HEK293 (cell line): ENCODE measurements around the gene SFSWAP.

ENCODE experiments used
- ATF2 ChIP-seq: fragments of 450-650 bp; formaldehyde crosslinking; IDR thresholded peaks from 2 replicates; pipeline ENCODE4 v1.5.1; 2016; ENCODE audit warnings: missing biosample characterization, missing genetic modification characterization, low read depth
- ELK4 ChIP-seq: IDR thresholded peaks from 2 replicates; pipeline ENCODE4 v1.6.1; 2011; ENCODE audit warnings: mild to moderate bottlenecking, low read depth, low read length, borderline replicate concordance
- HOXC10 ChIP-seq: sonication (generic); formaldehyde crosslinking; IDR thresholded peaks from 2 replicates; pipeline ENCODE4 v1.8.1; 2023; ENCODE audit warnings: mild to moderate bottlenecking, missing genetic modification reagents
- KLF16 ChIP-seq: fragments of 450-650 bp; formaldehyde crosslinking; IDR thresholded peaks from 2 replicates; pipeline ENCODE4 v1.5.1; 2017; ENCODE audit warnings: missing biosample characterization, missing genetic modification characterization
- SCRT2 ChIP-seq: fragments of 450-650 bp; formaldehyde crosslinking; IDR thresholded peaks from 2 replicates; pipeline ENCODE4 v1.5.1; 2016; ENCODE audit warnings: missing biosample characterization, missing genetic modification characterization
- ZBTB26 ChIP-seq: fragments of 450-650 bp; formaldehyde crosslinking; optimal IDR thresholded peaks from 2 replicates; pipeline ENCODE3; 2016; ENCODE audit warnings: missing biosample characterization, mild to moderate bottlenecking, missing genetic modification characterization
- ZNF2 ChIP-seq: fragments of 450-650 bp; formaldehyde crosslinking; IDR thresholded peaks from 2 replicates; pipeline ENCODE4 v1.5.1; 2016; ENCODE audit warnings: missing biosample characterization, missing genetic modification characterization
- ZNF214 ChIP-seq: fragments of 450-650 bp; formaldehyde crosslinking; IDR thresholded peaks from 2 replicates; pipeline ENCODE4 v1.5.1; 2017; ENCODE audit warnings: missing biosample characterization, mild to moderate bottlenecking, missing genetic modification characterization, borderline replicate concordance
- ZNF707 ChIP-seq: fragments of 450-650 bp; formaldehyde crosslinking; IDR thresholded peaks from 2 replicates; pipeline ENCODE4 v1.5.1; 2016; ENCODE audit warnings: missing biosample characterization, missing genetic modification characterization
- TF ChIP-seq, protein P1 (sequence below): fragments of 450-650 bp; formaldehyde crosslinking; IDR thresholded peaks from 2 replicates; pipeline ENCODE4 v1.5.1; 2016; ENCODE audit warnings: missing biosample characterization, missing genetic modification characterization

GRCh38 chr12:131759176-131759575 lies 48.3 kb downstream of the SFSWAP start:
- TF ChIP-seq ZNF707 = no peak
- TF ChIP-seq, protein P1, sequence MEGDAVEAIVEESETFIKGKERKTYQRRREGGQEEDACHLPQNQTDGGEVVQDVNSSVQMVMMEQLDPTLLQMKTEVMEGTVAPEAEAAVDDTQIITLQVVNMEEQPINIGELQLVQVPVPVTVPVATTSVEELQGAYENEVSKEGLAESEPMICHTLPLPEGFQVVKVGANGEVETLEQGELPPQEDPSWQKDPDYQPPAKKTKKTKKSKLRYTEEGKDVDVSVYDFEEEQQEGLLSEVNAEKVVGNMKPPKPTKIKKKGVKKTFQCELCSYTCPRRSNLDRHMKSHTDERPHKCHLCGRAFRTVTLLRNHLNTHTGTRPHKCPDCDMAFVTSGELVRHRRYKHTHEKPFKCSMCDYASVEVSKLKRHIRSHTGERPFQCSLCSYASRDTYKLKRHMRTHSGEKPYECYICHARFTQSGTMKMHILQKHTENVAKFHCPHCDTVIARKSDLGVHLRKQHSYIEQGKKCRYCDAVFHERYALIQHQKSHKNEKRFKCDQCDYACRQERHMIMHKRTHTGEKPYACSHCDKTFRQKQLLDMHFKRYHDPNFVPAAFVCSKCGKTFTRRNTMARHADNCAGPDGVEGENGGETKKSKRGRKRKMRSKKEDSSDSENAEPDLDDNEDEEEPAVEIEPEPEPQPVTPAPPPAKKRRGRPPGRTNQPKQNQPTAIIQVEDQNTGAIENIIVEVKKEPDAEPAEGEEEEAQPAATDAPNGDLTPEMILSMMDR (tag by site-specific recombination) = no peak
- no peak for TF ChIP-seq HOXC10
- TF ChIP-seq SCRT2 (tag by site-specific recombination) = no peak
- no peak for TF ChIP-seq ZBTB26 (tag by site-specific recombination)
- TF ChIP-seq ZNF2 (tag by site-specific recombination) = no peak
- no peak for TF ChIP-seq ATF2 (tag by site-specific recombination)
- TF ChIP-seq KLF16 (tag by site-specific recombination) = no peak
- no peak for TF ChIP-seq ELK4
- no peak for TF ChIP-seq ZNF214 (tag by site-specific recombination)
